Hindlimb muscle (tissue), 1 donor: ENCODE data around the gene BICDL1. TPM values are rescaled to one million over a fixed set of nuclear protein-coding genes. Genes with fewer than 3 reads are reported as not detected.

Source experiments
- DNase-seq: peaks from one replicate; pipeline ENCODE4 v3.0.0-alpha.2; 2013
- polyA plus RNA-seq: library from polyadenylated mRNA; unstranded; fragments of 120-200 nt; gene quantifications from one replicate; pipeline ENCODE4 v1.2.1, GENCODE V29; 2013; ENCODE audit not compliant: insufficient read length

The BICDL1 gene
- polyA plus RNA-seq, 1 donor = 3.6 TPM

GRCh38 chr12:120055231-120056000 is 66.4 kb downstream of the BICDL1 start:
- no peak for DNase-seq

- DNase-seq = no peak
These were observed 67.7 kb downstream of the BICDL1 start for GRCh38 chr12:120056739-120057138.

GRCh38 chr12:120060196-120060595 is 71.2 kb downstream of the BICDL1 start:
- DNase-seq = no peak

GRCh38 chr12:120060717-120061116 is 71.7 kb downstream of the BICDL1 start:
- no peak for DNase-seq

- DNase-seq = no peak
These were observed 72.7 kb downstream of the BICDL1 start for GRCh38 chr12:120061575-120062214.

- no peak for DNase-seq
These were observed 74.0 kb downstream of the BICDL1 start for GRCh38 chr12:120062976-120063579.

- DNase-seq = no peak
These were observed 75.3 kb downstream of the BICDL1 start for GRCh38 chr12:120064054-120064940.

GRCh38 chr12:120065472-120065871 is 76.4 kb downstream of the BICDL1 start:
- DNase-seq = no peak

GRCh38 chr12:120066341-120066740 is 77.3 kb downstream of the BICDL1 start:
- no peak for DNase-seq

- DNase-seq = no peak
These were observed 78.2 kb downstream of the BICDL1 start for GRCh38 chr12:120067084-120067869.

GRCh38 chr12:120067901-120068300 is 78.9 kb downstream of the BICDL1 start:
- DNase-seq = no peak

- no peak for DNase-seq
These were observed 80.2 kb downstream of the BICDL1 start for GRCh38 chr12:120069278-120069677.

GRCh38 chr12:120071493-120072020 is 82.5 kb downstream of the BICDL1 start:
- DNase-seq = no peak

GRCh38 chr12:120072472-120073249 is 83.6 kb downstream of the BICDL1 start:
- no peak for DNase-seq

GRCh38 chr12:120075034-120075616 is 86.1 kb downstream of the BICDL1 start:
- DNase-seq = no peak

- DNase-seq = no peak
These were observed 87.6 kb downstream of the BICDL1 start for GRCh38 chr12:120076651-120077050.

- no peak for DNase-seq
These were observed 88.2 kb downstream of the BICDL1 start for GRCh38 chr12:120077260-120077659.

- DNase-seq = no peak
These were observed 89.8 kb downstream of the BICDL1 start for GRCh38 chr12:120078868-120079267.

GRCh38 chr12:120079411-120080400 is 90.7 kb downstream of the BICDL1 start:
- no peak for DNase-seq
